Measurements from ENCODE around the gene GTPBP2.
"Not testable (repeated sequence)": the region's sequence is repeated elsewhere in the genome, so short reads cannot be mapped to it uniquely, and the experiment has no call there.

The GTPBP2 gene

DNA sequence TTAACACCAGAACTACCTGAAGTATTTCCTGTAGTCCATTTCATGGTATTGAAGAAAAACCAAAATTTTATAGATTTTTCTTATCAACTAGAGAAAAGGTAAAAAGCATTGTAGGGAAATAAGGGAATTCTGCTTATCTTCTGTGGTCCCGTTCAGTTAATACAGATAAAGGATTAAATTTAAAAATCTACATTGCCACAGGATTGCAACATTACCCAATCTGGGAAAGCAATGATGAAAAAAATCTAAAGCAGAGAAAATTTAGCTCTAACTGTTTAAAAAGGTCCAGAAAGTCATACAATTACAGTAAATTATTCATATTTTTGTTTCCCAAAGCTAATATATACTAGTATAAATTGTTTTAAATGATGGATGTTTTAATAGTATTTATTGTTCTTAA lies 35.1 kb downstream of the GTPBP2 start:
- H3K9me3 ChIP-seq (ENCODE audit: control insufficient read depth, insufficient read depth, low read depth, low read length), result no peaks in the 10 kb centered on the region
- no peak overlapping the region for H3K4me3 ChIP-seq (ENCODE audit: low read depth, low read length)
- TF ChIP-seq, protein P1, sequence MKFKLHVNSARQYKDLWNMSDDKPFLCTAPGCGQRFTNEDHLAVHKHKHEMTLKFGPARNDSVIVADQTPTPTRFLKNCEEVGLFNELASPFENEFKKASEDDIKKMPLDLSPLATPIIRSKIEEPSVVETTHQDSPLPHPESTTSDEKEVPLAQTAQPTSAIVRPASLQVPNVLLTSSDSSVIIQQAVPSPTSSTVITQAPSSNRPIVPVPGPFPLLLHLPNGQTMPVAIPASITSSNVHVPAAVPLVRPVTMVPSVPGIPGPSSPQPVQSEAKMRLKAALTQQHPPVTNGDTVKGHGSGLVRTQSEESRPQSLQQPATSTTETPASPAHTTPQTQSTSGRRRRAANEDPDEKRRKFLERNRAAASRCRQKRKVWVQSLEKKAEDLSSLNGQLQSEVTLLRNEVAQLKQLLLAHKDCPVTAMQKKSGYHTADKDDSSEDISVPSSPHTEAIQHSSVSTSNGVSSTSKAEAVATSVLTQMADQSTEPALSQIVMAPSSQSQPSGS (tag by site-specific recombination; IDR thresholded peaks at IDR 0.05; ENCODE audit: low read depth), result no peak
- TF ChIP-seq ZNF146 (tag by site-specific recombination; IDR thresholded peaks at IDR 0.05) (no peak), ZNF214 (tag by site-specific recombination; IDR thresholded peaks at IDR 0.05; ENCODE audit: borderline replicate concordance) (no peak), ZNF2 (tag by site-specific recombination; IDR thresholded peaks at IDR 0.05) (no peak), MEIS1 (CRISPR knock-in tag; IDR thresholded peaks at IDR 0.05; ENCODE audit: borderline replicate concordance) (no peak), ZBTB48 (tag by site-specific recombination; IDR thresholded peaks at IDR 0.05) (no peak), ZNF221 (tag by site-specific recombination; IDR thresholded peaks at IDR 0.05; ENCODE audit: borderline replicate concordance) (no peak), ZNF544 (tag by site-specific recombination; IDR thresholded peaks at IDR 0.05) (no peak), SCRT2 (tag by site-specific recombination; IDR thresholded peaks at IDR 0.05) (no peak), WT1 (tag by site-specific recombination; IDR thresholded peaks at IDR 0.05) (no peak), ZNF48 (tag by site-specific recombination; IDR thresholded peaks at IDR 0.05) (no peak)
- TF ChIP-seq, protein P2, sequence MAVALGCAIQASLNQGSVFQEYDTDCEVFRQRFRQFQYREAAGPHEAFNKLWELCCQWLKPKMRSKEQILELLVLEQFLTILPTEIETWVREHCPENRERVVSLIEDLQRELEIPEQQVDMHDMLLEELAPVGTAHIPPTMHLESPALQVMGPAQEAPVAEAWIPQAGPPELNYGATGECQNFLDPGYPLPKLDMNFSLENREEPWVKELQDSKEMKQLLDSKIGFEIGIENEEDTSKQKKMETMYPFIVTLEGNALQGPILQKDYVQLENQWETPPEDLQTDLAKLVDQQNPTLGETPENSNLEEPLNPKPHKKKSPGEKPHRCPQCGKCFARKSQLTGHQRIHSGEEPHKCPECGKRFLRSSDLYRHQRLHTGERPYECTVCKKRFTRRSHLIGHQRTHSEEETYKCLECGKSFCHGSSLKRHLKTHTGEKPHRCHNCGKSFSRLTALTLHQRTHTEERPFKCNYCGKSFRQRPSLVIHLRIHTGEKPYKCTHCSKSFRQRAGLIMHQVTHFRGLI (tag by site-specific recombination; IDR thresholded peaks at IDR 0.05), result no peak
- TF ChIP-seq, protein P3, sequence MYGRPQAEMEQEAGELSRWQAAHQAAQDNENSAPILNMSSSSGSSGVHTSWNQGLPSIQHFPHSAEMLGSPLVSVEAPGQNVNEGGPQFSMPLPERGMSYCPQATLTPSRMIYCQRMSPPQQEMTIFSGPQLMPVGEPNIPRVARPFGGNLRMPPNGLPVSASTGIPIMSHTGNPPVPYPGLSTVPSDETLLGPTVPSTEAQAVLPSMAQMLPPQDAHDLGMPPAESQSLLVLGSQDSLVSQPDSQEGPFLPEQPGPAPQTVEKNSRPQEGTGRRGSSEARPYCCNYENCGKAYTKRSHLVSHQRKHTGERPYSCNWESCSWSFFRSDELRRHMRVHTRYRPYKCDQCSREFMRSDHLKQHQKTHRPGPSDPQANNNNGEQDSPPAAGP (tag by site-specific recombination; IDR thresholded peaks at IDR 0.05), result no peak
- CTCF ChIA-PET, result interaction anchor here (0.6 to 6.5 kb wide), 4 partner anchors 11 to 579 kb away, joined by 3 to 36 read pairs (median 4); no protein-coding TSS in a partner anchor
- H3K27ac ChIP-seq (ENCODE audit: extremely low read depth, low read depth, low read length), result no peak overlapping the region
- peaks cover 48 to 63% of the 10 kb centered on the region in 2 experiments for H3K36me3 ChIP-seq (ENCODE audit: control insufficient read depth in 2 of 2, insufficient read depth in 1 of 2, low read length in 2 of 2)
- POLR2A ChIA-PET, result no interaction called here
- H3K4me1 ChIP-seq (ENCODE audit: control insufficient read depth, insufficient read depth, low read length), result no peaks in the 10 kb centered on the region

DNA sequence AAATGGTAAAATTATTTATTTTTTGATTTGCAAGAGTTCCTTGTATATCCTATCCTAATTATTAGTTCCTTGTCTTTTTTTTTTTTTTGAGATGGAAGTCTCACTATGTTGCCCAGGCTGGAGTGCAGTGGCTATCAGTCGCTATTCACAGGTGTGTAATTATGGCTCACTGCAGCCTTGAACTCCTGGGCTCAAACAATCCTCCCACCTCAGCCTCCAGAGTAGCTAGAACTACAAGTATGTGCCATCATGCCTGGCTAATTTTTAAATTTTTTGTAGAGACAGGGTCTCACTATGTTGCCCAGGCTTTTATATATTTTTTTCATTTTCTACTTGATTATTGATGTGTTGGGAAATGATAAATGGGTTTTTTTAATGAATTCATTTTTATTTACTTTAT lies 39.5 kb downstream of the GTPBP2 start:
- H3K9me3 ChIP-seq (ENCODE audit: control insufficient read depth, insufficient read depth, low read depth, low read length); H3K27ac ChIP-seq (ENCODE audit: extremely low read depth, low read depth, low read length); H3K4me3 ChIP-seq (ENCODE audit: low read depth, low read length); POLR2A ChIA-PET; H3K4me1 ChIP-seq (ENCODE audit: control insufficient read depth, insufficient read depth, low read length): not testable (repeated sequence)
- peaks cover 70 to 72% of the 10 kb centered on the region in 2 experiments for H3K36me3 ChIP-seq (ENCODE audit: control insufficient read depth in 2 of 2, insufficient read depth in 1 of 2, low read length in 2 of 2)
- peak; percentile 68 for TF ChIP-seq ZNF121 (tag by site-specific recombination; IDR thresholded peaks at IDR 0.05)
- CTCF ChIA-PET, result interaction anchor here (0.6 to 6.5 kb wide), 2 partner anchors 19 to 91 kb away, joined by 3 to 36 read pairs; no protein-coding TSS in a partner anchor

DNA sequence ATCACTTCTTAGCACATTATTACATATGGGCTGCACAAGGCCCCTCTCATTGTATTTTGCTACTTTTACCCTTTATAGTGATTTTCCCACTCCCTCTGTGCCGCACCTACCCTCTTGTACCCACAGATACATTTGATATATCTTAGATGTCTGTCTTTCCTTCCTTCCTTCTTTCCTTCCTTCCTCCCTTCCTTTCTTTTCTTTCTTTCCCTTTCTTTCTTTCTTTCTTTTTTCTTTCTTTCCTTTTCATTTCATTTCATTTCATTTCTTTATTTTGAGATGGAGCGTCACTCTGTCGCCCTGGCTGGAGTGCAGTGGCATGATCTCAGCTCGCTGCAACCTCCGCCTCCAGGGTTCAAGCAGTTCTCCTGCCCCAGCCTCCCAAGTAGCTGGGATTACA lies 40.9 kb downstream of the GTPBP2 start:
- H3K9me3 ChIP-seq (ENCODE audit: control insufficient read depth, insufficient read depth, low read depth, low read length), result no peaks in the 10 kb centered on the region
- no peak overlapping the region for H3K27ac ChIP-seq (ENCODE audit: extremely low read depth, low read depth, low read length)
- H3K36me3 ChIP-seq (ENCODE audit: control insufficient read depth in 2 of 2, insufficient read depth in 1 of 2, low read length in 2 of 2), result peaks cover 76 to 80% of the 10 kb centered on the region in 2 experiments
- no peaks in the 10 kb centered on the region for H3K4me1 ChIP-seq (ENCODE audit: control insufficient read depth, insufficient read depth, low read length)
- ChIA-PET CTCF (interaction anchor here (0.7 to 1.2 kb wide), 3 partner anchors 11 to 20 kb away, joined by 3 read pairs; no protein-coding TSS in a partner anchor), POLR2A (interaction anchor here (1.4 kb wide), 1 partner anchor 13 kb away, joined by 3 read pairs; the partner anchor contains the start of gene XPO5)
- TF ChIP-seq ZNF221 (tag by site-specific recombination; IDR thresholded peaks at IDR 0.05; ENCODE audit: borderline replicate concordance) (no peak), ZNF792 (tag by site-specific recombination; IDR thresholded peaks at IDR 0.05) (no peak), PRDM1 (tag by site-specific recombination; IDR thresholded peaks at IDR 0.05) (peak; percentile 66), ZNF366 (tag by site-specific recombination; conservative IDR thresholded peaks at IDR 0.05) (peak; percentile 83), ZNF114 (tag by site-specific recombination; IDR thresholded peaks at IDR 0.05) (no peak), SCRT2 (tag by site-specific recombination; IDR thresholded peaks at IDR 0.05) (no peak)
- TF ChIP-seq, protein P4, sequence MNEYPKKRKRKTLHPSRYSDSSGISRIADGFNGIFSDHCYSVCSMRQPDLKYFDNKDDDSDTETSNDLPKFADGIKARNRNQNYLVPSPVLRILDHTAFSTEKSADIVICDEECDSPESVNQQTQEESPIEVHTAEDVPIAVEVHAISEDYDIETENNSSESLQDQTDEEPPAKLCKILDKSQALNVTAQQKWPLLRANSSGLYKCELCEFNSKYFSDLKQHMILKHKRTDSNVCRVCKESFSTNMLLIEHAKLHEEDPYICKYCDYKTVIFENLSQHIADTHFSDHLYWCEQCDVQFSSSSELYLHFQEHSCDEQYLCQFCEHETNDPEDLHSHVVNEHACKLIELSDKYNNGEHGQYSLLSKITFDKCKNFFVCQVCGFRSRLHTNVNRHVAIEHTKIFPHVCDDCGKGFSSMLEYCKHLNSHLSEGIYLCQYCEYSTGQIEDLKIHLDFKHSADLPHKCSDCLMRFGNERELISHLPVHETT (tag by site-specific recombination; IDR thresholded peaks at IDR 0.05), result no peak
- TF ChIP-seq, protein P5, sequence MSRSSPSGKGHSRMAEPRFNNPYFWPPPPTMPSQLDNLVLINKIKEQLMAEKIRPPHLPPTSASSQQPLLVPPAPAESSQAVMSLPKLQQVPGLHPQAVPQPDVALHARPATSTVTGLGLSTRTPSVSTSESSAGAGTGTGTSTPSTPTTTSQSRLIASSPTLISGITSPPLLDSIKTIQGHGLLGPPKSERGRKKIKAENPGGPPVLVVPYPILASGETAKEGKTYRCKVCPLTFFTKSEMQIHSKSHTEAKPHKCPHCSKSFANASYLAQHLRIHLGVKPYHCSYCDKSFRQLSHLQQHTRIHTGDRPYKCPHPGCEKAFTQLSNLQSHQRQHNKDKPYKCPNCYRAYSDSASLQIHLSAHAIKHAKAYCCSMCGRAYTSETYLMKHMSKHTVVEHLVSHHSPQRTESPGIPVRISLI (tag by site-specific recombination; IDR thresholded peaks at IDR 0.05), result no peak
- no peak overlapping the region for H3K4me3 ChIP-seq (ENCODE audit: low read depth, low read length)
